GM23248 (cell line): ENCODE measurements around the gene ANXA6. TPM values are rescaled to one million over a fixed set of nuclear protein-coding genes. Genes with fewer than 3 reads are reported as not detected.
"Not testable (repeated sequence)": the region's sequence is repeated elsewhere in the genome, so short reads cannot be mapped to it uniquely, and the experiment has no call there.

ENCODE experiments used
- DNase-seq: peaks from one replicate; pipeline ENCODE4 v3.0.0-alpha.2; 2015
- H2AFZ ChIP-seq: fragments of 200-600 bp; sonication (generic); 2 replicates; pipeline ENCODE4 v1.6.1; 2016; ENCODE audit warnings: antibody characterized with exemption
- H3F3A ChIP-seq: fragments of 200-600 bp; sonication (generic); 2 replicates; pipeline ENCODE4 v1.6.1; 2016; ENCODE audit warnings: mild to moderate bottlenecking, antibody characterized with exemption, mixed run types; ENCODE audit not compliant: insufficient read depth
- H3K27ac ChIP-seq: fragments of 200-600 bp; sonication (generic); 2 replicates; pipeline ENCODE4 v1.5.1; 2016; ENCODE audit warnings: mild to moderate bottlenecking
- H3K27me3 ChIP-seq: fragments of 200-600 bp; sonication (generic); replicated peaks from 2 replicates; pipeline ENCODE4 v1.6.1; 2016; ENCODE audit warnings: mild to moderate bottlenecking; ENCODE audit not compliant: insufficient read depth
- H3K36me3 ChIP-seq: fragments of 200-600 bp; sonication (generic); 2 replicates; pipeline ENCODE4 v1.6.1; 2016; ENCODE audit warnings: low read depth, mild to moderate bottlenecking
- H3K4me1 ChIP-seq: fragments of 200-600 bp; sonication (generic); 2 replicates; pipeline ENCODE4 v1.6.1; 2016; ENCODE audit warnings: mild to moderate bottlenecking; ENCODE audit not compliant: insufficient read depth
- H3K4me2 ChIP-seq: fragments of 200-600 bp; sonication (generic); one replicate; pipeline ENCODE4 v1.6.1; 2016; ENCODE audit warnings: mild to moderate bottlenecking; ENCODE audit not compliant: unreplicated experiment
- H3K4me3 ChIP-seq: fragments of 200-600 bp; sonication (generic); 2 replicates; pipeline ENCODE4 v1.5.1; 2016; ENCODE audit warnings: mild to moderate bottlenecking
- H3K79me2 ChIP-seq: fragments of 200-600 bp; sonication (generic); 2 replicates; pipeline ENCODE4 v1.6.1; 2016; ENCODE audit warnings: mild to moderate bottlenecking; ENCODE audit not compliant: insufficient read depth
- H3K9ac ChIP-seq: fragments of 200-600 bp; sonication (generic); 2 replicates; pipeline ENCODE4 v1.6.1; 2016; ENCODE audit warnings: mild to moderate bottlenecking
- H3K9me2 ChIP-seq: fragments of 200-600 bp; sonication (generic); 2 replicates; pipeline ENCODE4 v1.6.1; 2016; ENCODE audit warnings: mixed run types, mild to moderate bottlenecking, moderate library complexity; ENCODE audit not compliant: insufficient read depth
- H3K9me3 ChIP-seq: fragments of 200-600 bp; sonication (generic); one replicate; pipeline ENCODE4 v1.6.1; 2017; ENCODE audit warnings: low read depth
- H4K20me1 ChIP-seq: fragments of 200-600 bp; sonication (generic); 2 replicates; pipeline ENCODE4 v1.6.0; 2016; ENCODE audit not compliant: insufficient read depth
- EZH2 ChIP-seq: fragments of 200-600 bp; sonication (generic); IDR thresholded peaks from 2 replicates; pipeline ENCODE4 v1.6.1; 2018; ENCODE audit warnings: antibody characterized with exemption, mild to moderate bottlenecking; ENCODE audit not compliant: insufficient read depth, poor library complexity, severe bottlenecking
- EZH2phosphoT487 ChIP-seq: fragments of 200-600 bp; sonication (generic); IDR thresholded peaks from 2 replicates; pipeline ENCODE4 v1.6.1; 2018; ENCODE audit warnings: antibody characterized with exemption, moderate library complexity, mild to moderate bottlenecking, low read depth; ENCODE audit not compliant: insufficient read depth
- WGBS, 2 experiments: methylation state at CpG; one replicate each; pipeline ENCODE4 v1.1.6; 2015 to 2017; ENCODE audit warnings: low lambda C conversion rate in 2 of 2, low coverage in 1 of 2; ENCODE audit errors: missing lambda C conversion rate in 2 of 2; 5-methylcytosine and 5-hydroxymethylcytosine counted together
- in situ Hi-C: fragments of 300-500 bp; cut with MboI; formaldehyde crosslinking; loops from 2 replicates; pipeline ENCODE4 v1.15.0; 2020
- polyA plus RNA-seq: library from polyadenylated mRNA; unstranded; fragments of >200 nt; fragmentation: Nextera tagmentation; extraction: Ambion mirVana; gene quantifications from 2 replicates; pipeline ENCODE4 v1.2.1, GENCODE V29; 2016
- total RNA-seq: library from RNA; depleted of rRNA; stranded (reverse); fragments of >200 nt; shearing (Covaris generic); gene quantifications from 2 replicates; pipeline ENCODE4 v1.2.3, GENCODE V29; 2014

The ANXA6 gene
- total and polyA plus RNA-seq, 2 experiments from 2014 or later, result 183 to 409 TPM

DNA sequence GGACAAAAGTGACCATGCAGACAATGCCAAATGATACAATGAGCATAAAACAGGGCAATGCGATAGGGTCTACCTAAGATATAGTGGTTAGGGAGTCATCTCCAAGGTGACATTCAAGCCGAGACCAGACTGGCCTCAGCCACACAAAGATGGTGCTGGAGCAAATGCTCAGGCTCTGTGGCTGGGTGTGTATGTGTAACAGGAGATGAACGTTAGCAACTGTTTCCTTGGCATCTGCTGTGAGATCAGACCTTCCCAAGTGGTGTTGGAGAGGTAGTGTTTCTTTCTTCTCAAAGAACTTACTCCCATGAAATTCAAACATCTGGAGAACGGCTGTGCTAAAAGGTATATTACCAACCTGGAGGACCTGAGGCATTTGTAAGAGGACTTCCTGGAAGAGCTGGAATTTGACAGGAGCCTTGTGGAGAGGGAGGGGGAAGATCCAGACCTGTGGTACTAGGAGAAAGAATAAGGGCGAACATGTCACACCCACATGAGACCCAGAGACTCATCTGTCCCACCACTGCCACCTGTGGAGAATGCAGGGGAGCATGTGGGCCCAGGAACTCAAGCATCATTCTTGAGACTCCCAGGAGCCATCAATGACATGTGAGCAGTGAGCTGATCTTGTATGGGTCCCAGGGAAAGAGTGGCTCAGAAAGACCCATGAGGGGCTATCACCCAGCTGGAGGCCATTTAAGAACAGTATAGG lies 21.4 kb upstream of the ANXA6 start:
- no peak overlapping the region for H2AFZ ChIP-seq
- no peaks in the 10 kb centered on the region for H3K9me2 ChIP-seq
- H3K9ac ChIP-seq, result no peak overlapping the region
- no peaks in the 10 kb centered on the region for H3K27me3 ChIP-seq
- H3K9me3 ChIP-seq, result no peaks in the 10 kb centered on the region
- H3K36me3 ChIP-seq, result no peaks in the 10 kb centered on the region
- H3K27ac ChIP-seq, result no peak overlapping the region
- no peak overlapping the region for H3K4me3 ChIP-seq
- WGBS, 2 experiments, result 52 to 54% methylated on average over 5 of the region's 5 CpGs
- H4K20me1 ChIP-seq, result no peaks in the 10 kb centered on the region
- no peak for TF ChIP-seq EZH2
- H3K4me2 ChIP-seq, result no peak overlapping the region
- no peaks in the 10 kb centered on the region for H3F3A ChIP-seq
- in situ Hi-C loops, result no loop called here
- no peaks in the 10 kb centered on the region for H3K79me2 ChIP-seq
- DNase-seq, result no peak
- H3K4me1 ChIP-seq, result no peaks in the 10 kb centered on the region

DNA sequence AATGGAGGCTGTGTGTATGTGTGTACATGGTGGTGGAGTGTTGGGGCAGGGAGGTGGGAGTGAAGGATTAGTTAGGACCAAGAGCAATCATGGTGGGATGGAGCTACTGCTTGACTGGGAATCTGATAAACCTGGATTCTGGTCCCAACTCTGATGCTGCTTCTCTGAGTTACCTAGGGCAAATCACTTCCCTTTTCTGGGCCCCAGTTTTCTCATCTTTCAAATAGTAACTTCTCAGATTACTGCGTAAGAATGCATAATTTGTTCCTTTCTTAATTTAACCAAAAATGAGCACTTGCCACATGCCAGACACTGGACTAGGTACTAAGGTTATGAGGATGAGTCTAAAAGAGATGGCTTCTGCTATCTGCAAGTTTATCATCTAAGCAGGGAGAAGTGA lies 20.8 kb upstream of the ANXA6 start:
- Histone ChIP-seq H3K4me3 (no peak overlapping the region), H3F3A (no peaks in the 10 kb centered on the region), H3K79me2 (no peaks in the 10 kb centered on the region), H4K20me1 (no peaks in the 10 kb centered on the region), H3K27ac (no peak overlapping the region), H3K9me3 (no peaks in the 10 kb centered on the region), H3K4me1 (no peaks in the 10 kb centered on the region), H2AFZ (no peak overlapping the region), H3K9ac (no peak overlapping the region), H3K36me3 (no peaks in the 10 kb centered on the region), H3K27me3 (no peaks in the 10 kb centered on the region), H3K4me2 (no peak overlapping the region), H3K9me2 (no peaks in the 10 kb centered on the region)
- DNase-seq, result no peak
- in situ Hi-C loops, result no loop called here
- WGBS, 2 experiments, result 80 to 89% methylated on average over 1 of the region's 1 CpG
- TF ChIP-seq EZH2 (no peak), EZH2phosphoT487 (no peak)

DNA sequence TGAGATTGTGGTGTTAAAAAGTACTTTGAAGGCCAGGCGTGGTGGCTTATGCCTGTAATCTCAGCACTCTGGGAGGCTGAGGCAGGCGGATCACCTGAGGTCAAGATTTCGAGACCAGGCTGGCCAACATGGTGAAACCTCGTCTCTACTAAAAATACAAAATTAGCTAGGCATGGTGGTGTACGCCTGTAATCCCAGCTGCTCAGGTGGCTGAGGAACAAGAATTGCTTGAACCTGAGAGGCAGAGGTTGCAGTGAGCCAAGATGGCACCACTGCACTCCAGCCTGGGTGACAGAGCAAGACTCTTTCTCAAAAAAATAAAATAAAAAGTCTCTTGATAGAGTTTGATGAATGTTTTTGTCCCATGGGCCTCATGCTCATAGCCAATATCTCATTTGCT lies 18.7 kb upstream of the ANXA6 start:
- H3K27ac ChIP-seq, H4K20me1 ChIP-seq, DNase-seq, H3K36me3 ChIP-seq, H3K4me1 ChIP-seq, H3K9me3 ChIP-seq, H3F3A ChIP-seq, H3K4me3 ChIP-seq, in situ Hi-C loops, H3K9me2 ChIP-seq, H3K79me2 ChIP-seq, H2AFZ ChIP-seq, H3K27me3 ChIP-seq, H3K4me2 ChIP-seq, H3K9ac ChIP-seq: not testable (repeated sequence)
- WGBS, 2 experiments, result 84 to 87% methylated on average over 5 of the region's 5 CpGs

DNA sequence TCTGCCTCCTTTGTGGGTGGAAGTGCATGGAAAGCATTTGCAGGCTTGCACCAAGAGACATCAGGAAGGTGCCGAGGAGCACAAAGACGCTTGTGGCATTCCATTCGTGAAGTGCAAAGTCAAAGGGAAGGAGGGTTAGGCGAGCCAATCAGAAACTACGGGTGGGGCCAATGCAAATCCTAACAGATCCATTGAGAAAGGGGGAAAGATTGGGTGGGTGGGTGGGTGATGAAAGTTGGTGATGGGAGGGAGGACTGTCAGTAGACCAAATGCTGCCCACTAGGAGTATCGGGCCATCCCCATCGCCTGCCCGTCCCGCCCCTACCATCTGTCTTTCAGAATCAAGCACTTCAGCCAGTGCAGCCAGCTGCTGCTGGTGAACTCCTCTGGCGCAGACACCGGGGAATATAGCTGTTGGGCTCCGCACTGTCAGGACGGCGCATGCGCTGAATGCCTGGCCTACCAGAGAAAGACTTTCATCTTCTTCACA lies 17.1 kb upstream of the ANXA6 start:
- Histone ChIP-seq H3K36me3 (no peaks in the 10 kb centered on the region), H3K4me2 (no peak overlapping the region), H3K4me1 (no peaks in the 10 kb centered on the region), H3K9me3 (no peaks in the 10 kb centered on the region), H3F3A (no peaks in the 10 kb centered on the region), H3K27ac (no peak overlapping the region), H3K4me3 (peak overlapping the region; percentile 57), H3K79me2 (no peaks in the 10 kb centered on the region), H3K27me3 (no peaks in the 10 kb centered on the region), H2AFZ (no peak overlapping the region), H4K20me1 (no peaks in the 10 kb centered on the region), H3K9me2 (no peaks in the 10 kb centered on the region), H3K9ac (no peak overlapping the region)
- in situ Hi-C loops, result no loop called here
- no peak for TF ChIP-seq EZH2phosphoT487
- peak; percentile 54 for DNase-seq
- WGBS, 2 experiments, result 25 to 27% methylated on average over 11 to 15 of the region's 15 CpGs
